Smooth muscle cell (in vitro differentiated cells): ENCODE data around the gene OPTC. TPM values are rescaled to one million over a fixed set of nuclear protein-coding genes. Genes with fewer than 3 reads are reported as not detected.
A peak's percentile ranks its signal among the peaks of the same experiment; 100 is the strongest.

Experiments used
- DNase-seq: peaks from one replicate; lab custom pipeline; 2025; ENCODE audit not compliant: unreplicated experiment; lab: John Stamatoyannopoulos, UW
- H2AFZ ChIP-seq: fragments of 200-600 bp; sonication (generic); 2 replicates; pipeline ENCODE4 v1.6.0; 2016; ENCODE audit warnings: antibody characterized with exemption, low read depth, mild to moderate bottlenecking
- H3F3A ChIP-seq: fragments of 200-600 bp; sonication (generic); 2 replicates; pipeline ENCODE4 v1.6.0; 2017; ENCODE audit warnings: antibody characterized with exemption, low read depth
- H3K27ac ChIP-seq: fragments of 200-600 bp; sonication (generic); 2 replicates; pipeline ENCODE4 v1.5.1; 2016; ENCODE audit warnings: low read depth, mild to moderate bottlenecking
- H3K27me3 ChIP-seq: fragments of 200-600 bp; sonication (generic); 2 replicates; pipeline ENCODE4 v1.6.1; 2016; ENCODE audit warnings: low read depth, mild to moderate bottlenecking
- H3K36me3 ChIP-seq: fragments of 200-600 bp; sonication (generic); 2 replicates; pipeline ENCODE4 v1.5.1; 2016; ENCODE audit warnings: low read depth
- H3K4me1 ChIP-seq: fragments of 200-600 bp; sonication (generic); 2 replicates; pipeline ENCODE4 v1.5.1; 2016; ENCODE audit warnings: low read depth
- H3K4me2 ChIP-seq: fragments of 200-600 bp; sonication (generic); 2 replicates; pipeline ENCODE4 v1.6.0; 2016; ENCODE audit warnings: mild to moderate bottlenecking
- H3K4me3 ChIP-seq: fragments of 200-600 bp; sonication (generic); 2 replicates; pipeline ENCODE4 v1.5.1; 2016; ENCODE audit warnings: mild to moderate bottlenecking
- H3K79me2 ChIP-seq: fragments of 200-600 bp; sonication (generic); 2 replicates; pipeline ENCODE4 v1.6.0; 2016; ENCODE audit warnings: low read depth, mild to moderate bottlenecking
- H3K9ac ChIP-seq: fragments of 200-600 bp; sonication (generic); 2 replicates; pipeline ENCODE4 v1.6.0; 2016; ENCODE audit warnings: low read depth
- H3K9me3 ChIP-seq: fragments of 200-600 bp; sonication (generic); replicated peaks from 2 replicates; pipeline ENCODE4 v1.5.1; 2016; ENCODE audit warnings: low read depth
- H4K20me1 ChIP-seq: fragments of 200-600 bp; sonication (generic); 2 replicates; pipeline ENCODE4 v1.6.0; 2016; ENCODE audit warnings: low read depth
- WGBS: methylation state at CpG from one replicate; pipeline ENCODE4 v1.1.7; 2016; ENCODE audit warnings: low lambda C conversion rate; 5-methylcytosine and 5-hydroxymethylcytosine counted together
- polyA plus RNA-seq: library from polyadenylated mRNA; unstranded; fragments of >200 nt; fragmentation: Nextera tagmentation; extraction: Ambion mirVana; gene quantifications from 2 replicates; pipeline ENCODE4 v1.2.1, GENCODE V29; 2016
- total RNA-seq: library from RNA; depleted of rRNA; stranded (reverse); fragments of >200 nt; gene quantifications from 2 replicates; pipeline ENCODE4 v1.2.3, GENCODE V29; 2014
- TF ChIP-seq, protein P1 (sequence below): fragments of 200-600 bp; sonication (generic); IDR thresholded peaks from 2 replicates; pipeline ENCODE4 v1.5.1; 2017; ENCODE audit warnings: borderline replicate concordance, mild to moderate bottlenecking, antibody characterized with exemption; ENCODE audit not compliant: insufficient read depth, poor library complexity, severe bottlenecking

OPTC gene
- total and polyA plus RNA-seq, 2 experiments from 2014 or later, result 0.46 TPM; not detected in 1

DNA sequence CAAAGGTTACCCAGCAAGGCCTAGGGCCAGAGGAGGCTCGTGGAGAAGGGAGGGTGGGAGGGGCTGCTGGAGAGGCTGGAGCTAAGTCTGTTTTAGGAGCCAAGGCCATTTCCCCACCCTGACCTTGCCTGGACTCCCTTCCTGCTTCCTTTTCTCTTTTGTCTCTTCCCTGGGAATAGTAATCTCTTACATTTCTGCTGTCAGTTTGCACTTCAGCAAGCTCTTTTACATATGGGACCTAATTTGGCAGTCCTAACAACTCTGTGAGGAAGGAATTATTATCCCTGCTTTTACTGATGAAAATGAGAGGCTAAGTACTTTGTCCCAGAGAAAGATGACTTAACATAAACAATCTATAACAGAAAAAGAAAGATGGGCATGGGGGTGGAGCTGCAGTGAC, 13.8 kb downstream of the OPTC start:
- Histone ChIP-seq H3K27ac (no peak overlapping the region), H4K20me1 (no peaks in the 10 kb centered on the region), H3F3A (peaks cover 8% of the 10 kb centered on the region), H3K4me1 (peaks cover 32% of the 10 kb centered on the region), H3K36me3 (no peaks in the 10 kb centered on the region), H3K79me2 (no peaks in the 10 kb centered on the region), H3K9ac (no peak overlapping the region), H3K9me3 (no peaks in the 10 kb centered on the region), H3K27me3 (no peaks in the 10 kb centered on the region), H3K4me3 (no peak overlapping the region), H3K4me2 (no peak overlapping the region), H2AFZ (no peak overlapping the region)
- DNase-seq, result no peak
- 33% methylated on average over 1 of the region's 1 CpG for WGBS
- TF ChIP-seq, protein P1, sequence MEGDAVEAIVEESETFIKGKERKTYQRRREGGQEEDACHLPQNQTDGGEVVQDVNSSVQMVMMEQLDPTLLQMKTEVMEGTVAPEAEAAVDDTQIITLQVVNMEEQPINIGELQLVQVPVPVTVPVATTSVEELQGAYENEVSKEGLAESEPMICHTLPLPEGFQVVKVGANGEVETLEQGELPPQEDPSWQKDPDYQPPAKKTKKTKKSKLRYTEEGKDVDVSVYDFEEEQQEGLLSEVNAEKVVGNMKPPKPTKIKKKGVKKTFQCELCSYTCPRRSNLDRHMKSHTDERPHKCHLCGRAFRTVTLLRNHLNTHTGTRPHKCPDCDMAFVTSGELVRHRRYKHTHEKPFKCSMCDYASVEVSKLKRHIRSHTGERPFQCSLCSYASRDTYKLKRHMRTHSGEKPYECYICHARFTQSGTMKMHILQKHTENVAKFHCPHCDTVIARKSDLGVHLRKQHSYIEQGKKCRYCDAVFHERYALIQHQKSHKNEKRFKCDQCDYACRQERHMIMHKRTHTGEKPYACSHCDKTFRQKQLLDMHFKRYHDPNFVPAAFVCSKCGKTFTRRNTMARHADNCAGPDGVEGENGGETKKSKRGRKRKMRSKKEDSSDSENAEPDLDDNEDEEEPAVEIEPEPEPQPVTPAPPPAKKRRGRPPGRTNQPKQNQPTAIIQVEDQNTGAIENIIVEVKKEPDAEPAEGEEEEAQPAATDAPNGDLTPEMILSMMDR, result no peak

DNA sequence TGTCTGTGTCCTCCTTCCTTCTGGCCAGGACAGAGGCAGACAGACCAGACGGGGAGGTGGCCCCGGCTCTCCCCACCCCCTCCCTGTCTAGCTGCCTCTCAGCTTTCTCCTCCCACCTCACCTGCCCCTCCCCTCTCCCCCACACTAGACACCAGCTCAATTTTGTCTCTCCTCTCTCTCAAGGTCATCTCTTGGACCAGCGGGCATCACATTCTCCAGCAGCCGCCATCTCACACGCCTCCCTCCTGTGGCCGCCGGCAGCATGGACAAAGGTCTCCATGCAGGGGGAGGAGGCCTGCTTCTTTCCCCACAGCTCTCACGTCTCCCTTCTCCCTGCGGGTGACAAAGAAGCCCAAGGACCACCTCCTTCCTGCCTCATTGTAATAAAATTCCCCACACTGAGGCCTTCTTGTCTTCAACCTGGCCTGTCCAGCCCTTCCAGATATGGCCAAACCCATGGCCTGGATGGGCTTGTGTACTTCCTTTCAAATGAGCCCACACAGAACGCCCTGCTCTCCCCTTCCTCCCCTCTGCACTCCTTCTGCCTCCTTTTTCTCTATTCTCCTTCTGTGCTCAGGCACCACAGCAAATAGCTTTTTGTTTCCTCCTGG, 14.6 kb downstream of the OPTC start:
- TF ChIP-seq, protein P1, result peak; percentile 4
- H4K20me1 ChIP-seq, result no peaks in the 10 kb centered on the region
- H3K4me3 ChIP-seq, result no peak overlapping the region
- peak overlapping the region; percentile 19 for H2AFZ ChIP-seq
- no peaks in the 10 kb centered on the region for H3K79me2 ChIP-seq
- no peak overlapping the region for H3K4me2 ChIP-seq
- peaks cover 40% of the 10 kb centered on the region for H3K4me1 ChIP-seq
- no peak overlapping the region for H3K9ac ChIP-seq
- H3K9me3 ChIP-seq, result no peaks in the 10 kb centered on the region
- H3F3A ChIP-seq, result peaks cover 15% of the 10 kb centered on the region
- no peak for DNase-seq
- H3K27ac ChIP-seq, result peak overlapping the region; percentile 36
- 67% methylated on average over 8 of the region's 10 CpGs for WGBS
- no peaks in the 10 kb centered on the region for H3K27me3 ChIP-seq
- no peaks in the 10 kb centered on the region for H3K36me3 ChIP-seq

DNA sequence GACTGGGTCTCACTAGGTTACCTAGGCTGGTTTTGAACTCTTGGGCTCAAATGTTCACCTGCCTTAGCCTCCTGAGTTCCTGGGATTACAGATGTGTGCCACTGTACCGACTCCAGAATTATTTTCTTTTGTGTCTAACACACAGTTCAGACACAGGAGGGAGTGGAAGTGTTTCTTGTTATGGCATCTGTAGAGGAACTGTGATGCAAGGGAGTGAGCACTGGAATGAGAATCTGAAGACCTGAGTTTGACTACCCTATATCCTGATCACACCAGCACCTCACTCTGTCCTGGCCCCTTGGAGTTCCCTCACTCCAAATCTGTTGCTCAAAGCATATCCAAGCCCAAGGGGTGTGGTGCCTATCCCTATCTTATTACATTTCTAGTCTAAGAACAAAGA, 15.2 kb downstream of the OPTC start:
- no peaks in the 10 kb centered on the region for H3K27me3 ChIP-seq
- H3K4me1 ChIP-seq, result peaks cover 46% of the 10 kb centered on the region
- no peaks in the 10 kb centered on the region for H4K20me1 ChIP-seq
- TF ChIP-seq, protein P1, result no peak
- H3F3A ChIP-seq, result peaks cover 17% of the 10 kb centered on the region
- H3K27ac ChIP-seq, result peak overlapping the region; percentile 36
- H3K9me3 ChIP-seq, result no peaks in the 10 kb centered on the region
- H3K79me2 ChIP-seq, result no peaks in the 10 kb centered on the region
- no peaks in the 10 kb centered on the region for H3K36me3 ChIP-seq
- no peak overlapping the region for H3K4me2 ChIP-seq
- H3K4me3 ChIP-seq, result no peak overlapping the region
- DNase-seq, result no peak
- peak overlapping the region; percentile 19 for H2AFZ ChIP-seq
- no peak overlapping the region for H3K9ac ChIP-seq
- WGBS, result 100% methylated on average over 1 of the region's 1 CpG

DNA sequence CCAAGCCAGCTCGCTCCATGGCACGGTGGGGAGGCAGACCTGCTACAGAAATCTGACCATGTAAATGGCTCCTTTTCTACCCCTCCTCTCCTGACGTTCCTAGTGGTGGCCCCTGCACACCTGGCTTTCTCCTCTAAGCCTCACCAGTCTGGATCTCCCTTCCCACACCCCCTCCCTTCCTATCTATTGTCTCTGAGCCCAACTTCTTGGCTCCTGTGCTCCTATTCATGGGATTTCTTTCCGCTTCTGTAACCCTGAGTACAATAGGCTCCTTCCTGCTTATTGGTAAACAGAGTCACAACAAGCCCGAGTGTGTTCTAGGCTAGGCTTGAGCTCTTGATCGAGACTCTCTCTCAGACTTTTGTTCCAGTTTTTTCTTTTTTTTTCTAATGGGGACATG, 17.6 kb downstream of the OPTC start:
- Histone ChIP-seq H3K79me2 (no peaks in the 10 kb centered on the region), H3K27ac (peak overlapping the region; percentile 99), H3K4me3 (no peak overlapping the region), H3F3A (peaks cover 17% of the 10 kb centered on the region), H4K20me1 (no peaks in the 10 kb centered on the region), H3K4me1 (peaks cover 47% of the 10 kb centered on the region), H3K4me2 (no peak overlapping the region), H3K9ac (peak overlapping the region; percentile 91), H3K9me3 (no peaks in the 10 kb centered on the region), H3K36me3 (no peaks in the 10 kb centered on the region), H3K27me3 (no peaks in the 10 kb centered on the region), H2AFZ (peak overlapping the region; percentile 57)
- 94% methylated on average over 6 of the region's 6 CpGs for WGBS
- TF ChIP-seq, protein P1, result no peak
- no peak for DNase-seq
